ENCODE data around the gene MAN1C1.

MAN1C1 gene

DNA sequence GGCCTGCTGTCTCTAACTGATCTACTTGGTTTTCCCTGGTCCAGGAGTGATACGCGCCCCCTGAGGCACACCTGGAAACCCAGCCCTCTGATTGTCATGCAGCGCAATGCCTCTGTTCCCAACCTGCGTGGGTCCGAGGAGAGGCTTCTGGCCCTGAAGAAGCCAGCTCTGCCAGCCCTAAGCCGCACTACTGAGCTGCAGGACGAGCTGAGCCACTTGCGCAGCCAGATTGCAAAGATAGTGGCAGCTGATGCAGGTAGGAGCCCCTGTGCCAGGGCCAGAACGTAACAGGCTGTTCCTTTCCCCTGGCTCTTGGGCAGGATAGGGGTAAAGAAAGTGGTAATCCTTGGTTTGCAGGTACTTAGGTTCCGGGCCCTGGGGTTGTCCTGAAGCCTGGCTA lies 210.0 kb downstream of the MAN1C1 start:
- DNase-seq, result no peak

DNA sequence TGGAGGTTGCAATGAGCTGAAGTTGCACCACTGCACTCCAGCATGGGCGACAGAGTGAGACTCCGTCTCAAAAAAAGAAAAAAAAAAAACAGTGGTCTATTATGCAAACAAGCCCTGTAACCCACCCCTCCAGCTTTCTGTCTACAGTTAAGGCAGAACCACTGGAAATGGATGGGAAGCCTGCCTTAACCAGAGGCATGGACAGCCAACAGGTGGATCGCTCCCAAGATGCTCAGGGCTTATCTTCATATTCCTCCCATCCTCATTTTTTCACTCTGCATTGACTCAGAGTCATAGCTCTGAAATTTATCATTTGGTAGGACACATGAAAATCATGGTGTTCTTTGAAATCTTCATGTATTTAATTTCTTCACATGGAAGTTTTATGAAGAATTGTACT lies 211.9 kb downstream of the MAN1C1 start:
- DNase-seq, result no peak

DNA sequence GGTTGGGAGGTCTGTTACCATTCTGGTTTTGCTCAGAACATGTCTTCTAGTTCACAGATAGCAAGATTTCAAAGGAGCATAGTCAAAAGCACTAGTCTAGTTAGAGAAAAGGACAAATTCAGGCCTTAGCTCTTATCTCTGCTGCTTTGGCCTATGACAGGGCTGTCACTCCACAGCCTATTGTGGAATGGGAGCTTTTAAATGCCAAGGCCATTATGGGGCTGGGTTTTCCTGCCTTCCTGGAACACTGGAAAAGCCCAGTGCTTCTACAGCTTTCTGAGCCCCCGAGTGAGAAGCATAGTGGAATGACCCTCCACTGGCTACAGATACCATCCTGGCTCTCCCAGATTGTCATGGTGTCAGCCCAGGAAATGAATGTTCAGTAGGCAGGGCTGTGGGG lies 212.5 kb downstream of the MAN1C1 start:
- DNase-seq, result no peak

DNA sequence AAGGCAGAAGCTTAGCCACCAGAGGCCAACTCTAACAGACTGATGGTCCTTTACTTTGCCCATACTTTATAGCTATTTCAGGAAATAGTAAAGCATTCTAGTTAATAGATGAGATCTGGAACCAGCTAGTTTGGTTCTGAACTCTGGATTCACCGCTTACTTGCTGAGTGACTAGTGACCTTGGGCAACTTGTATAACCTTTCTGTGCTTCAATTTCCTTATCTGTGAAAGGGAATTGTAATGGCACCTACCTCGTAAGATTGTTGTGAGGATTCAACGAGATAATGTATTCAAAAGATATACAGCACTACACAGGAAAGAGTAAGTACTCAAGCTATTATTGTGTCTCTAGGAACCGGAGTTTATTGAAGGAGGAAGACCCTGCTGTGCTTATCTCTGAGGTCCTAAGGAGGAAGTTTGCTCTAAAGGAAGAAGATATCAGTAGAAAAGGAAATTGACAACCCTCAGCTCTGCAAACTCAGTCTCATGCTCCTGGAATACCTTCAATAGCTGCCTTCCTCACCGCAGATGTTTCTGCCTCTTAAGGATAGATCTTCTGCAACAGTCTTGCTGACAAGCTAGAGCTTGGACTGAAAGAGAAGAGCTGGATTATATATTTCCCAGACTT lies 215.1 kb downstream of the MAN1C1 start:
- no peak for DNase-seq

- DNase-seq, result no peak
Observed at GRCh38 chr1:25832336-25833037, 215.9 kb downstream of the MAN1C1 start.

GRCh38 chr1:25833158-25833557 lies 216.6 kb downstream of the MAN1C1 start:
- DNase-seq, result no peak
